ENCODE data around the gene TENT5C. TPM values are rescaled to one million over a fixed set of nuclear protein-coding genes. Genes with fewer than 3 reads are reported as not detected.

TENT5C gene
- total and polyA plus RNA-seq, 9 of the 15 experiments (the other 6 are each of a cell fraction or from before 2014, with no cell fraction given), result 1.8 to 7.7 (median 4.0) TPM

DNA sequence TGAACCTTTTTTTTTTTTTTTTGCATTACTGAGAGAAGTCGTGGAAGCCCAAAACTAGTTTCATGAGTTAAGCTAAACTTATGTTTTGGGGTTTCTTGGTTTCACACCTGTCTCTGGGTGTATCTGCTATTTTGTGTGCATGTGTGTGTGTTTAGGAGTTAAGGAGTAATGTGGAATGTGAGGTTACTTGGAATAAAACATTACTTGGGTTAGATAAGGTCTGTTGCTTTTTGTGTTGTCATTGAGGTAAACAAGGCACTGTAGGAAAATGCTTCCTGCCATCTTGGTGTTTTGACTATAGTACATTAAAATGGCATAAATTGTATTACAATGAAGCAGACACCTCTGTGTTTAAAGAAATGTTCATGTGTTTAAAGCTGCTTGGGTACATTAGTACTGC is 2.9 kb downstream of the TENT5C start (continued):
- TF ChIP-seq, protein P1, sequence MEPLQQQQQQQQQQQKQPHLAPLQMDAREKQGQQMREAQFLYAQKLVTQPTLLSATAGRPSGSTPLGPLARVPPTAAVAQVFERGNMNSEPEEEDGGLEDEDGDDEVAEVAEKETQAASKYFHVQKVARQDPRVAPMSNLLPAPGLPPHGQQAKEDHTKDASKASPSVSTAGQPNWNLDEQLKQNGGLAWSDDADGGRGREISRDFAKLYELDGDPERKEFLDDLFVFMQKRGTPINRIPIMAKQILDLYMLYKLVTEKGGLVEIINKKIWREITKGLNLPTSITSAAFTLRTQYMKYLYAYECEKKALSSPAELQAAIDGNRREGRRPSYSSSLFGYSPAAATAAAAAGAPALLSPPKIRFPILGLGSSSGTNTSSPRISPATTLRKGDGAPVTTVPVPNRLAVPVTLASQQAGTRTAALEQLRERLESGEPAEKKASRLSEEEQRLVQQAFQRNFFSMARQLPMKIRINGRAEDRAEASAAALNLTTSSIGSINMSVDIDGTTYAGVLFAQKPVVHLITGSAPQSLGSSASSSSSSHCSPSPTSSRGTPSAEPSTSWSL (CRISPR knock-in tag; IDR thresholded peaks at IDR 0.05; ENCODE audit: borderline replicate concordance), result no peak
- TF ChIP-seq ZNF79 (CRISPR knock-in tag; IDR thresholded peaks at IDR 0.05; ENCODE audit: low read depth) (no peak), ZNF311 (CRISPR knock-in tag; IDR thresholded peaks at IDR 0.05) (no peak), ETV5 (CRISPR knock-in tag; IDR thresholded peaks at IDR 0.05; ENCODE audit: low read depth) (no peak), STAG1 (CRISPR knock-in tag; IDR thresholded peaks at IDR 0.05; ENCODE audit: borderline replicate concordance) (no peak), POLR3A (IDR thresholded peaks at IDR 0.05; ENCODE audit: borderline replicate concordance, extremely low read depth, insufficient read depth, insufficient read length) (no peak)
- TF ChIP-seq, protein P2, sequence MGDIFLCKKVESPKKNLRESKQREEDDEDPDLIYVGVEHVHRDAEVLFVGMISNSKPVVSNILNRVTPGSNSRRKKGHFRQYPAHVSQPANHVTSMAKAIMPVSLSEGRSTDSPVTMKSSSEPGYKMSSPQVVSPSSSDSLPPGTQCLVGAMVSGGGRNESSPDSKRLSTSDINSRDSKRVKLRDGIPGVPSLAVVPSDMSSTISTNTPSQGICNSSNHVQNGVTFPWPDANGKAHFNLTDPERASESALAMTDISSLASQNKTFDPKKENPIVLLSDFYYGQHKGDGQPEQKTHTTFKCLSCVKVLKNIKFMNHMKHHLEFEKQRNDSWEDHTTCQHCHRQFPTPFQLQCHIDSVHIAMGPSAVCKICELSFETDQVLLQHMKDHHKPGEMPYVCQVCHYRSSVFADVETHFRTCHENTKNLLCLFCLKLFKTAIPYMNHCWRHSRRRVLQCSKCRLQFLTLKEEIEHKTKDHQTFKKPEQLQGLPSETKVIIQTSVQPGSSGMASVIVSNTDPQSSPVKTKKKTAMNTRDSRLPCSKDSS (IDR thresholded peaks at IDR 0.05; ENCODE audit: low read depth, partially characterized antibody), result no peak
- TF ChIP-seq, protein P3, sequence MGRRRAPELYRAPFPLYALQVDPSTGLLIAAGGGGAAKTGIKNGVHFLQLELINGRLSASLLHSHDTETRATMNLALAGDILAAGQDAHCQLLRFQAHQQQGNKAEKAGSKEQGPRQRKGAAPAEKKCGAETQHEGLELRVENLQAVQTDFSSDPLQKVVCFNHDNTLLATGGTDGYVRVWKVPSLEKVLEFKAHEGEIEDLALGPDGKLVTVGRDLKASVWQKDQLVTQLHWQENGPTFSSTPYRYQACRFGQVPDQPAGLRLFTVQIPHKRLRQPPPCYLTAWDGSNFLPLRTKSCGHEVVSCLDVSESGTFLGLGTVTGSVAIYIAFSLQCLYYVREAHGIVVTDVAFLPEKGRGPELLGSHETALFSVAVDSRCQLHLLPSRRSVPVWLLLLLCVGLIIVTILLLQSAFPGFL (CRISPR knock-in tag; IDR thresholded peaks at IDR 0.05), result no peak
- TF ChIP-seq, protein P4, sequence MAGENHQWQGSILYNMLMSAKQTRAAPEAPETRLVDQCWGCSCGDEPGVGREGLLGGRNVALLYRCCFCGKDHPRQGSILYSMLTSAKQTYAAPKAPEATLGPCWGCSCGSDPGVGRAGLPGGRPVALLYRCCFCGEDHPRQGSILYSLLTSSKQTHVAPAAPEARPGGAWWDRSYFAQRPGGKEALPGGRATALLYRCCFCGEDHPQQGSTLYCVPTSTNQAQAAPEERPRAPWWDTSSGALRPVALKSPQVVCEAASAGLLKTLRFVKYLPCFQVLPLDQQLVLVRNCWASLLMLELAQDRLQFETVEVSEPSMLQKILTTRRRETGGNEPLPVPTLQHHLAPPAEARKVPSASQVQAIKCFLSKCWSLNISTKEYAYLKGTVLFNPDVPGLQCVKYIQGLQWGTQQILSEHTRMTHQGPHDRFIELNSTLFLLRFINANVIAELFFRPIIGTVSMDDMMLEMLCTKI (IDR thresholded peaks at IDR 0.05; ENCODE audit: partially characterized antibody), result no peak
- TF ChIP-seq, protein P5, sequence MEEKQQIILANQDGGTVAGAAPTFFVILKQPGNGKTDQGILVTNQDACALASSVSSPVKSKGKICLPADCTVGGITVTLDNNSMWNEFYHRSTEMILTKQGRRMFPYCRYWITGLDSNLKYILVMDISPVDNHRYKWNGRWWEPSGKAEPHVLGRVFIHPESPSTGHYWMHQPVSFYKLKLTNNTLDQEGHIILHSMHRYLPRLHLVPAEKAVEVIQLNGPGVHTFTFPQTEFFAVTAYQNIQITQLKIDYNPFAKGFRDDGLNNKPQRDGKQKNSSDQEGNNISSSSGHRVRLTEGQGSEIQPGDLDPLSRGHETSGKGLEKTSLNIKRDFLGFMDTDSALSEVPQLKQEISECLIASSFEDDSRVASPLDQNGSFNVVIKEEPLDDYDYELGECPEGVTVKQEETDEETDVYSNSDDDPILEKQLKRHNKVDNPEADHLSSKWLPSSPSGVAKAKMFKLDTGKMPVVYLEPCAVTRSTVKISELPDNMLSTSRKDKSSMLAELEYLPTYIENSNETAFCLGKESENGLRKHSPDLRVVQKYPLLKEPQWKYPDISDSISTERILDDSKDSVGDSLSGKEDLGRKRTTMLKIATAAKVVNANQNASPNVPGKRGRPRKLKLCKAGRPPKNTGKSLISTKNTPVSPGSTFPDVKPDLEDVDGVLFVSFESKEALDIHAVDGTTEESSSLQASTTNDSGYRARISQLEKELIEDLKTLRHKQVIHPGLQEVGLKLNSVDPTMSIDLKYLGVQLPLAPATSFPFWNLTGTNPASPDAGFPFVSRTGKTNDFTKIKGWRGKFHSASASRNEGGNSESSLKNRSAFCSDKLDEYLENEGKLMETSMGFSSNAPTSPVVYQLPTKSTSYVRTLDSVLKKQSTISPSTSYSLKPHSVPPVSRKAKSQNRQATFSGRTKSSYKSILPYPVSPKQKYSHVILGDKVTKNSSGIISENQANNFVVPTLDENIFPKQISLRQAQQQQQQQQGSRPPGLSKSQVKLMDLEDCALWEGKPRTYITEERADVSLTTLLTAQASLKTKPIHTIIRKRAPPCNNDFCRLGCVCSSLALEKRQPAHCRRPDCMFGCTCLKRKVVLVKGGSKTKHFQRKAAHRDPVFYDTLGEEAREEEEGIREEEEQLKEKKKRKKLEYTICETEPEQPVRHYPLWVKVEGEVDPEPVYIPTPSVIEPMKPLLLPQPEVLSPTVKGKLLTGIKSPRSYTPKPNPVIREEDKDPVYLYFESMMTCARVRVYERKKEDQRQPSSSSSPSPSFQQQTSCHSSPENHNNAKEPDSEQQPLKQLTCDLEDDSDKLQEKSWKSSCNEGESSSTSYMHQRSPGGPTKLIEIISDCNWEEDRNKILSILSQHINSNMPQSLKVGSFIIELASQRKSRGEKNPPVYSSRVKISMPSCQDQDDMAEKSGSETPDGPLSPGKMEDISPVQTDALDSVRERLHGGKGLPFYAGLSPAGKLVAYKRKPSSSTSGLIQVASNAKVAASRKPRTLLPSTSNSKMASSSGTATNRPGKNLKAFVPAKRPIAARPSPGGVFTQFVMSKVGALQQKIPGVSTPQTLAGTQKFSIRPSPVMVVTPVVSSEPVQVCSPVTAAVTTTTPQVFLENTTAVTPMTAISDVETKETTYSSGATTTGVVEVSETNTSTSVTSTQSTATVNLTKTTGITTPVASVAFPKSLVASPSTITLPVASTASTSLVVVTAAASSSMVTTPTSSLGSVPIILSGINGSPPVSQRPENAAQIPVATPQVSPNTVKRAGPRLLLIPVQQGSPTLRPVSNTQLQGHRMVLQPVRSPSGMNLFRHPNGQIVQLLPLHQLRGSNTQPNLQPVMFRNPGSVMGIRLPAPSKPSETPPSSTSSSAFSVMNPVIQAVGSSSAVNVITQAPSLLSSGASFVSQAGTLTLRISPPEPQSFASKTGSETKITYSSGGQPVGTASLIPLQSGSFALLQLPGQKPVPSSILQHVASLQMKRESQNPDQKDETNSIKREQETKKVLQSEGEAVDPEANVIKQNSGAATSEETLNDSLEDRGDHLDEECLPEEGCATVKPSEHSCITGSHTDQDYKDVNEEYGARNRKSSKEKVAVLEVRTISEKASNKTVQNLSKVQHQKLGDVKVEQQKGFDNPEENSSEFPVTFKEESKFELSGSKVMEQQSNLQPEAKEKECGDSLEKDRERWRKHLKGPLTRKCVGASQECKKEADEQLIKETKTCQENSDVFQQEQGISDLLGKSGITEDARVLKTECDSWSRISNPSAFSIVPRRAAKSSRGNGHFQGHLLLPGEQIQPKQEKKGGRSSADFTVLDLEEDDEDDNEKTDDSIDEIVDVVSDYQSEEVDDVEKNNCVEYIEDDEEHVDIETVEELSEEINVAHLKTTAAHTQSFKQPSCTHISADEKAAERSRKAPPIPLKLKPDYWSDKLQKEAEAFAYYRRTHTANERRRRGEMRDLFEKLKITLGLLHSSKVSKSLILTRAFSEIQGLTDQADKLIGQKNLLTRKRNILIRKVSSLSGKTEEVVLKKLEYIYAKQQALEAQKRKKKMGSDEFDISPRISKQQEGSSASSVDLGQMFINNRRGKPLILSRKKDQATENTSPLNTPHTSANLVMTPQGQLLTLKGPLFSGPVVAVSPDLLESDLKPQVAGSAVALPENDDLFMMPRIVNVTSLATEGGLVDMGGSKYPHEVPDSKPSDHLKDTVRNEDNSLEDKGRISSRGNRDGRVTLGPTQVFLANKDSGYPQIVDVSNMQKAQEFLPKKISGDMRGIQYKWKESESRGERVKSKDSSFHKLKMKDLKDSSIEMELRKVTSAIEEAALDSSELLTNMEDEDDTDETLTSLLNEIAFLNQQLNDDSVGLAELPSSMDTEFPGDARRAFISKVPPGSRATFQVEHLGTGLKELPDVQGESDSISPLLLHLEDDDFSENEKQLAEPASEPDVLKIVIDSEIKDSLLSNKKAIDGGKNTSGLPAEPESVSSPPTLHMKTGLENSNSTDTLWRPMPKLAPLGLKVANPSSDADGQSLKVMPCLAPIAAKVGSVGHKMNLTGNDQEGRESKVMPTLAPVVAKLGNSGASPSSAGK (IDR thresholded peaks at IDR 0.05), result no peak

Measured in K562 (cell line).